A549 (cell line): ENCODE measurements around the gene SOX10. TPM values are rescaled to one million over a fixed set of nuclear protein-coding genes. Genes with fewer than 3 reads are reported as not detected.

ENCODE experiments used
- ATAC-seq, 2 experiments: fragments of 200-7000 bp in 1 of 2; fragments of >200 bp in 1 of 2; cut with Nextera tagmentation in 1 of 2; cut with Tn5 transposase in 1 of 2; 3 replicates each; pipeline versions ENCODE4 v1.8.0 to v1.9.1; 2018 to 2020; ENCODE audit warnings: mild to moderate bottlenecking in 1 of 2, moderate library complexity in 1 of 2
- CTCF ChIA-PET: fragments of 300-600 bp; sonication (Branson Sonifier 250); formaldehyde crosslinking; extraction: SDS; loops from one replicate; lab custom pipeline; 2021; ENCODE audit warnings: antibody characterized with exemption, inconsistent platforms; lab: Yijun Ruan, JAX
- POLR2A ChIA-PET: fragments of 350-600 bp; formaldehyde crosslinking; extraction: SDS; loops from one replicate; lab custom pipeline; 2021; ENCODE audit warnings: antibody characterized with exemption, inconsistent platforms; lab: Yijun Ruan, JAX
- DNase-seq, 2 experiments: peaks; one replicate each; pipeline versions ENCODE4 v3.0.0 to v3.0.0-alpha.2; 2011 to 2016; ENCODE audit warnings: low read depth in 1 of 2, low spot score in 1 of 2
- FAIRE-seq: peaks from 2 replicates; lab custom pipeline; 2011; peaks lifted over from hg19 to GRCh38; lab: Jason Lieb, UNC
- H3K27ac ChIP-seq, 2 experiments: fragments of >200 bp; sonication (Bioruptor Twin); formaldehyde crosslinking; 3 replicates each; pipeline ENCODE4 v1.5.1; 2016 to 2017
- H3K4me1 ChIP-seq: fragments of >200 bp; sonication (Bioruptor Twin); formaldehyde crosslinking; 3 replicates; pipeline ENCODE4 v1.6.1; 2016
- H3K4me2 ChIP-seq: fragments of >200 bp; sonication (Bioruptor Twin); formaldehyde crosslinking; 3 replicates; pipeline ENCODE4 v1.6.1; 2016
- H3K4me3 ChIP-seq: fragments of >200 bp; sonication (Bioruptor Twin); formaldehyde crosslinking; 3 replicates; pipeline ENCODE4 v1.5.1; 2016
- H3K9me3 ChIP-seq: fragments of >200 bp; sonication (Bioruptor Twin); formaldehyde crosslinking; 3 replicates; pipeline ENCODE4 v1.6.1; 2016
- CBX8 ChIP-seq: fragments of 200-600 bp; sonication (generic); IDR thresholded peaks from 2 replicates; pipeline ENCODE4 v1.6.1; 2016
- CEBPB ChIP-seq, 2 experiments: fragments of >200 bp in 1 of 2; sonication (Bioruptor Twin) in 1 of 2; formaldehyde crosslinking in 1 of 2; IDR thresholded peaks; 2 replicates each; pipeline ENCODE4 v1.6.1; 2012 to 2016
- CHD4 ChIP-seq: fragments of 200-600 bp; sonication (generic); IDR thresholded peaks from 2 replicates; pipeline ENCODE4 v1.6.1; 2016; ENCODE audit warnings: antibody characterized with exemption, mild to moderate bottlenecking, borderline replicate concordance
- FOSL2 ChIP-seq, 2 experiments: fragments of 450-650 bp in 1 of 2; fragments of >200 bp in 1 of 2; sonication (Bioruptor Twin) in 1 of 2; formaldehyde crosslinking; IDR thresholded peaks; 2 replicates each; pipeline versions ENCODE4 v1.5.0 to v1.6.1; 2016 to 2020; ENCODE audit warnings: mild to moderate bottlenecking in 1 of 2, moderate library complexity in 1 of 2
- GATA3 ChIP-seq: IDR thresholded peaks from 2 replicates; pipeline ENCODE4 v1.6.1; 2012; ENCODE audit warnings: borderline replicate concordance
- HDAC2 ChIP-seq: fragments of 200-600 bp; sonication (generic); IDR thresholded peaks from 2 replicates; pipeline ENCODE4 v1.6.1; 2016
- HEYL ChIP-seq: fragments of 250-450 bp; sonication (Bioruptor Pico); IDR thresholded peaks from 2 replicates; pipeline ENCODE4 v1.8.0; 2021; ENCODE audit warnings: mild to moderate bottlenecking, moderate library complexity
- JUN ChIP-seq, 2 experiments: fragments of >200 bp; sonication (Bioruptor Twin); formaldehyde crosslinking; IDR thresholded peaks; 2 replicates in 1 of 2; 3 replicates in 1 of 2; pipeline ENCODE4 v1.6.1; 2016 to 2017
- KDM5A ChIP-seq: fragments of 200-600 bp; sonication (generic); IDR thresholded peaks from 2 replicates; pipeline ENCODE4 v1.6.1; 2016; ENCODE audit warnings: antibody characterized with exemption, mild to moderate bottlenecking
- MAZ ChIP-seq: fragments of 150-350 bp; IDR thresholded peaks from 2 replicates; pipeline ENCODE4 v1.6.1; 2014; ENCODE audit warnings: antibody characterized with exemption, low read depth, low read length, borderline replicate concordance
- MYC ChIP-seq: IDR thresholded peaks from 2 replicates; pipeline ENCODE4 v1.6.1; 2012; ENCODE audit warnings: mild to moderate bottlenecking, inconsistent platforms, low read length, improper control_type of control experiment, borderline replicate concordance
- RARB ChIP-seq: fragments of 250-450 bp; sonication (Bioruptor Pico); IDR thresholded peaks from 2 replicates; pipeline ENCODE4 v1.8.0; 2021; ENCODE audit warnings: mild to moderate bottlenecking, moderate library complexity
- TP53 ChIP-seq: fragments of 250-450 bp; sonication (Bioruptor Pico); IDR thresholded peaks from 2 replicates; pipeline ENCODE4 v1.5.0; 2021; ENCODE audit warnings: mild to moderate bottlenecking, moderate library complexity
- WGBS: methylation state at CpG from one replicate; pipeline ENCODE4 v1.1.6; 2017; ENCODE audit errors: missing lambda C conversion rate; 5-methylcytosine and 5-hydroxymethylcytosine counted together
- polyA plus RNA-seq, 4 experiments: library from polyadenylated mRNA; depleted of rRNA in 3 of 4; stranded (reverse); fragments of >200 nt; fragmentation: RNase III in 1 of 4; extraction: RNeasy Plus Mini Kit Qiagen cat#74134 plus additional on column Dnase treatment in 1 of 4; gene quantifications; 2 replicates in 3 of 4; 3 replicates in 1 of 4; pipeline ENCODE4 v1.2.3, GENCODE V29; 2011 to 2017
- TF ChIP-seq, protein P1 (sequence below): fragments of 150-350 bp; IDR thresholded peaks from 2 replicates; pipeline ENCODE4 v1.6.1; 2014; ENCODE audit warnings: low read depth, mild to moderate bottlenecking, low read length
- TF ChIP-seq, protein P2 (sequence below): IDR thresholded peaks from 2 replicates; pipeline ENCODE4 v1.6.1; 2012; ENCODE audit warnings: low read depth, borderline replicate concordance
- TF ChIP-seq, protein P3 (sequence below): fragments of 450-650 bp; IDR thresholded peaks from 2 replicates; pipeline ENCODE4 v1.6.1; 2014; ENCODE audit warnings: antibody characterized with exemption
- TF ChIP-seq, protein P4 (sequence below): fragments of >200 bp; sonication (Bioruptor Twin); formaldehyde crosslinking; IDR thresholded peaks from 3 replicates; pipeline ENCODE4 v1.5.1; 2016
- TF ChIP-seq, protein P5 (sequence below): fragments of 250-450 bp; sonication (Bioruptor Pico); IDR thresholded peaks from 2 replicates; pipeline ENCODE4 v1.5.0; 2020; ENCODE audit warnings: low read depth, mild to moderate bottlenecking, moderate library complexity

SOX10 gene
- polyA plus RNA-seq, 2 of the 4 experiments (the other 2 are of a cell fraction), result not detected

DNA sequence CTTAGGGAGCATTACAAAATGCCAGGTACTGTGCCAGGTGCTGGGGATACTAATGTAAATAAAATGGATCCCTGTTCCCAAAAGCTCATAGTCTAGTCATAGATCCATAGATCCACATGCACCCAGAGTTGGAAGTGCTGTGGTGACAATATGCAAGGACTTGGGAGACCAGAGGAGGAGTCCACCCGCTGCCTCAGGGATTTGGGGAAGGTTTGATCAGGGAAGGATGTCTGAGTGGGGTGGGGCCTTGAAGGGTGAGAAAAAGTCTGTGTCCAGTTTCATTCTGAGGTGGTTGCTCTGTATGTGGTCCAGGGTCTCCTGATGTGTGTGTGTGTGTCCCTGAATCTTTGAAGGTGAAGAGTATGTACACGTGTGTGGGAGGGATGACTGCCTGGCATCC, 9.2 kb downstream of the SOX10 start:
- no peak overlapping the region for H3K4me2 ChIP-seq
- no peaks in the 10 kb centered on the region for H3K9me3 ChIP-seq
- no peak for ATAC-seq
- FAIRE-seq, result no peak
- H3K27ac ChIP-seq, result no peak overlapping the region
- no peak overlapping the region for H3K4me3 ChIP-seq
- H3K4me1 ChIP-seq, result no peaks in the 10 kb centered on the region
- CTCF ChIA-PET, result interaction anchor here (1.8 kb wide), 1 partner anchor 10 kb away, joined by 9 read pairs; no protein-coding TSS in a partner anchor
- WGBS, result 71% methylated on average over 2 of the region's 2 CpGs
- TF ChIP-seq RARB (CRISPR knock-in tag) (no peak), CEBPB (IDR thresholded peaks at IDR 0.05) (no peak), JUN (IDR thresholded peaks at IDR 0.05) (no peak), MYC (no peak)
- TF ChIP-seq, protein P1, sequence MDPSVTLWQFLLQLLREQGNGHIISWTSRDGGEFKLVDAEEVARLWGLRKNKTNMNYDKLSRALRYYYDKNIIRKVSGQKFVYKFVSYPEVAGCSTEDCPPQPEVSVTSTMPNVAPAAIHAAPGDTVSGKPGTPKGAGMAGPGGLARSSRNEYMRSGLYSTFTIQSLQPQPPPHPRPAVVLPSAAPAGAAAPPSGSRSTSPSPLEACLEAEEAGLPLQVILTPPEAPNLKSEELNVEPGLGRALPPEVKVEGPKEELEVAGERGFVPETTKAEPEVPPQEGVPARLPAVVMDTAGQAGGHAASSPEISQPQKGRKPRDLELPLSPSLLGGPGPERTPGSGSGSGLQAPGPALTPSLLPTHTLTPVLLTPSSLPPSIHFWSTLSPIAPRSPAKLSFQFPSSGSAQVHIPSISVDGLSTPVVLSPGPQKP, result no peak
- POLR2A ChIA-PET, result interaction anchor here (0.5 kb wide), 1 partner anchor 163 kb away, joined by 6 read pairs; no protein-coding TSS in a partner anchor
- DNase-seq, result no peak

DNA sequence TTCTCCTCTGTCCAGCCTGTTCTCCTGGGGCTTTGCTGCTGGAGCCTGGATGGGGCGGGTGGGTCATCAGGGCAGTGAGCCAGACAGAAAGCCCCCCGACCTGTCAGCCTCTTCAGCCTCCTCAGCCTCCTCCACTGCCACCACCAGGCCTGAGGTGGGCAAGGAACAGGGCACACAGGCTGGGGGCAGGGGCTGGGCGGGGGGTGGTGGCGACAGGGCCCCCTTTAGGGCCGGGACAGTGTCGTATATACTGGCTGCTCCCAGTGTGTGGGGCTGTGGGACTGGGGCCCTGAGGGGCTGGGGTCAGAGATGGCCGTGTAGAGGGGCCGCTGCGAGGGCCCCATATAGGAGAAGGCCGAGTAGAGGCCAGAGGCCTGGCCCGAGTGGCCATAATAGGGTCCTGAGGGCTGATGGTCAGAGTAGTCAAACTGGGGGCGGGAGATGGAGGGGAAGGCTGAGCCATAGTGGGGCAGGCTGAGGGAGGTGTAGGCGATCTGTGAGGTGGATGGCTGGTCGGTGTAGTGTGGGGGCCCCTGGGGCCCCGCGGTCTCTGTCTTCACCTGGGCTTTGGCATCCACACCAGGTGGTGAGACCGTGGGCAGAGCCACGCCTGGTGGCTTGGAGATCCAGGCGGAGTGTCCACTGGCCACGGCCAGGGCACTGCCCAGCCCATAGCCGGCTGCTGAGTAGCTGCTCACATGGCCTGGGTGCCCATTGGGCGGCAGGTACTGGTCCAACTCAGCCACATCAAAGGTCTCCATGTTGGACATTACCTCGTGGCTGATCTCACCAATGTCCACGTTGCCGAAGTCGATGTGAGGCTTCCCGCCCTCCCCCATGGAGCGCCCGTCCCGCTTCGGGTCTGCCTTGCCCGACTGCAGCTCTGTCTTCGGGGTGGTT, 10.8 kb downstream of the SOX10 start:
- H3K4me1 ChIP-seq, result no peaks in the 10 kb centered on the region
- WGBS, result 91% methylated on average over 20 of the region's 33 CpGs
- no peak overlapping the region for H3K27ac ChIP-seq
- FAIRE-seq, result no peak
- H3K4me2 ChIP-seq, result no peak overlapping the region
- TF ChIP-seq MAZ, result no peak
- TF ChIP-seq, protein P2, sequence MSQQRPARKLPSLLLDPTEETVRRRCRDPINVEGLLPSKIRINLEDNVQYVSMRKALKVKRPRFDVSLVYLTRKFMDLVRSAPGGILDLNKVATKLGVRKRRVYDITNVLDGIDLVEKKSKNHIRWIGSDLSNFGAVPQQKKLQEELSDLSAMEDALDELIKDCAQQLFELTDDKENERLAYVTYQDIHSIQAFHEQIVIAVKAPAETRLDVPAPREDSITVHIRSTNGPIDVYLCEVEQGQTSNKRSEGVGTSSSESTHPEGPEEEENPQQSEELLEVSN, result no peak
- TF ChIP-seq GATA3, result no peak
- TF ChIP-seq, protein P3, sequence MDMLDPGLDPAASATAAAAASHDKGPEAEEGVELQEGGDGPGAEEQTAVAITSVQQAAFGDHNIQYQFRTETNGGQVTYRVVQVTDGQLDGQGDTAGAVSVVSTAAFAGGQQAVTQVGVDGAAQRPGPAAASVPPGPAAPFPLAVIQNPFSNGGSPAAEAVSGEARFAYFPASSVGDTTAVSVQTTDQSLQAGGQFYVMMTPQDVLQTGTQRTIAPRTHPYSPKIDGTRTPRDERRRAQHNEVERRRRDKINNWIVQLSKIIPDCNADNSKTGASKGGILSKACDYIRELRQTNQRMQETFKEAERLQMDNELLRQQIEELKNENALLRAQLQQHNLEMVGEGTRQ, result no peak
- TF ChIP-seq, protein P4, sequence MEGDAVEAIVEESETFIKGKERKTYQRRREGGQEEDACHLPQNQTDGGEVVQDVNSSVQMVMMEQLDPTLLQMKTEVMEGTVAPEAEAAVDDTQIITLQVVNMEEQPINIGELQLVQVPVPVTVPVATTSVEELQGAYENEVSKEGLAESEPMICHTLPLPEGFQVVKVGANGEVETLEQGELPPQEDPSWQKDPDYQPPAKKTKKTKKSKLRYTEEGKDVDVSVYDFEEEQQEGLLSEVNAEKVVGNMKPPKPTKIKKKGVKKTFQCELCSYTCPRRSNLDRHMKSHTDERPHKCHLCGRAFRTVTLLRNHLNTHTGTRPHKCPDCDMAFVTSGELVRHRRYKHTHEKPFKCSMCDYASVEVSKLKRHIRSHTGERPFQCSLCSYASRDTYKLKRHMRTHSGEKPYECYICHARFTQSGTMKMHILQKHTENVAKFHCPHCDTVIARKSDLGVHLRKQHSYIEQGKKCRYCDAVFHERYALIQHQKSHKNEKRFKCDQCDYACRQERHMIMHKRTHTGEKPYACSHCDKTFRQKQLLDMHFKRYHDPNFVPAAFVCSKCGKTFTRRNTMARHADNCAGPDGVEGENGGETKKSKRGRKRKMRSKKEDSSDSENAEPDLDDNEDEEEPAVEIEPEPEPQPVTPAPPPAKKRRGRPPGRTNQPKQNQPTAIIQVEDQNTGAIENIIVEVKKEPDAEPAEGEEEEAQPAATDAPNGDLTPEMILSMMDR, result no peak
- TF ChIP-seq CBX8, result no peak
- TF ChIP-seq HEYL (CRISPR knock-in tag), result no peak
- TF ChIP-seq TP53 (CRISPR knock-in tag), result no peak
- TF ChIP-seq HDAC2, result no peak
- TF ChIP-seq KDM5A, result no peak
- TF ChIP-seq, protein P5, sequence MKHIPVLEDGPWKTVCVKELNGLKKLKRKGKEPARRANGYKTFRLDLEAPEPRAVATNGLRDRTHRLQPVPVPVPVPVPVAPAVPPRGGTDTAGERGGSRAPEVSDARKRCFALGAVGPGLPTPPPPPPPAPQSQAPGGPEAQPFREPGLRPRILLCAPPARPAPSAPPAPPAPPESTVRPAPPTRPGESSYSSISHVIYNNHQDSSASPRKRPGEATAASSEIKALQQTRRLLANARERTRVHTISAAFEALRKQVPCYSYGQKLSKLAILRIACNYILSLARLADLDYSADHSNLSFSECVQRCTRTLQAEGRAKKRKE (CRISPR knock-in tag), result no peak
- no peak for TF ChIP-seq FOSL2 (IDR thresholded peaks at IDR 0.05)
- no peak for TF ChIP-seq FOSL2 (CRISPR knock-in tag; IDR thresholded peaks at IDR 0.05)
- TF ChIP-seq CHD4, result no peak
- TF ChIP-seq, all 56 proteins: peak for 0
- POLR2A ChIA-PET, result no interaction called here
- CTCF ChIA-PET, result no interaction called here
- ATAC-seq, result no peak
- Histone ChIP-seq H3K4me3 (no peak overlapping the region), H3K9me3 (no peaks in the 10 kb centered on the region)
- DNase-seq, result no peak
